HepG2 (cell line): ENCODE data around the gene GADD45A. TPM values are rescaled to one million over a fixed set of nuclear protein-coding genes. Genes with fewer than 3 reads are reported as not detected.

ENCODE experiments used
- CHCHD3 ChIP-seq: sonication (generic); formaldehyde crosslinking; IDR thresholded peaks from 2 replicates; pipeline ENCODE4 v1.8.0; 2022; ENCODE audit warnings: mild to moderate bottlenecking, missing genetic modification reagents, moderate library complexity
- DZIP1 ChIP-seq: sonication (generic); formaldehyde crosslinking; IDR thresholded peaks from 2 replicates; pipeline ENCODE4 v1.5.0; 2020; ENCODE audit warnings: mild to moderate bottlenecking, missing genetic modification reagents
- ESRRA ChIP-seq: sonication (generic); formaldehyde crosslinking; IDR thresholded peaks from 2 replicates; pipeline ENCODE4 v1.5.1; 2020; ENCODE audit warnings: mild to moderate bottlenecking, low read depth, missing genetic modification reagents
- FOXM1 ChIP-seq: sonication (generic); formaldehyde crosslinking; IDR thresholded peaks from 2 replicates; pipeline ENCODE4 v1.5.0; 2020; ENCODE audit warnings: missing genetic modification reagents
- IRF2 ChIP-seq: IDR thresholded peaks from 2 replicates; pipeline ENCODE4 v1.6.1; 2018; ENCODE audit warnings: missing genetic modification reagents, missing compliant biosample characterization
- JUN ChIP-seq: sonication (generic); formaldehyde crosslinking; IDR thresholded peaks from 2 replicates; pipeline ENCODE4 v1.4.0; 2020; ENCODE audit warnings: mild to moderate bottlenecking, missing genetic modification reagents
- KDM3A ChIP-seq: IDR thresholded peaks from 2 replicates; pipeline ENCODE4 v1.6.1; 2018; ENCODE audit warnings: low read depth, missing compliant biosample characterization
- PAX8 ChIP-seq: sonication (generic); formaldehyde crosslinking; IDR thresholded peaks from 2 replicates; pipeline ENCODE4 v1.8.0; 2022; ENCODE audit warnings: mild to moderate bottlenecking, missing genetic modification reagents, borderline replicate concordance
- RBM22 ChIP-seq: fragments of 200-400 bp; formaldehyde crosslinking; optimal IDR thresholded peaks from 2 replicates; pipeline ENCODE3; 2017; ENCODE audit warnings: mild to moderate bottlenecking, low read length, moderate library complexity
- STAT5B ChIP-seq: sonication (generic); formaldehyde crosslinking; IDR thresholded peaks from 2 replicates; pipeline ENCODE4 v1.4.0; 2020; ENCODE audit warnings: missing genetic modification reagents
- TSC22D2 ChIP-seq: sonication (generic); formaldehyde crosslinking; IDR thresholded peaks from 2 replicates; pipeline ENCODE4 v1.5.1; 2020; ENCODE audit warnings: missing genetic modification reagents, mild to moderate bottlenecking, borderline replicate concordance
- ZFP36 ChIP-seq: fragments of 150-350 bp; IDR thresholded peaks from 2 replicates; pipeline ENCODE4 v1.6.1; 2018; ENCODE audit warnings: borderline replicate concordance, low read length, low read depth; ENCODE audit not compliant: partially characterized antibody
- ZFP82 ChIP-seq: sonication (generic); formaldehyde crosslinking; IDR thresholded peaks from 2 replicates; pipeline ENCODE4 v1.5.1; 2020; ENCODE audit warnings: mild to moderate bottlenecking, missing genetic modification reagents, borderline replicate concordance
- ZKSCAN8 ChIP-seq: IDR thresholded peaks from 2 replicates; pipeline ENCODE4 v1.6.1; 2016; ENCODE audit warnings: borderline replicate concordance, missing genetic modification reagents, missing compliant biosample characterization
- ZNF10 ChIP-seq: sonication (generic); formaldehyde crosslinking; IDR thresholded peaks from 2 replicates; pipeline ENCODE4 v1.4.0; 2020; ENCODE audit warnings: mild to moderate bottlenecking, low read depth, missing genetic modification reagents, borderline replicate concordance
- ZNF136 ChIP-seq: sonication (generic); formaldehyde crosslinking; IDR thresholded peaks from 2 replicates; pipeline ENCODE4 v1.8.1; 2022; ENCODE audit warnings: low read depth, mild to moderate bottlenecking, moderate library complexity, missing genetic modification reagents
- ZNF160 ChIP-seq: sonication (generic); formaldehyde crosslinking; IDR thresholded peaks from 2 replicates; pipeline ENCODE4 v1.8.0; 2022; ENCODE audit warnings: mild to moderate bottlenecking, inconsistent platforms, missing genetic modification reagents
- ZNF431 ChIP-seq: sonication (generic); formaldehyde crosslinking; IDR thresholded peaks from 2 replicates; pipeline ENCODE4 v1.9.0; 2022; ENCODE audit warnings: missing genetic modification reagents, low read depth, mild to moderate bottlenecking, borderline replicate concordance
- ZNF510 ChIP-seq: sonication (generic); formaldehyde crosslinking; IDR thresholded peaks from 2 replicates; pipeline ENCODE4 v1.4.0; 2020; ENCODE audit warnings: low read depth, mild to moderate bottlenecking, missing genetic modification reagents
- ZNF724P ChIP-seq: sonication (generic); formaldehyde crosslinking; IDR thresholded peaks from 2 replicates; pipeline ENCODE4 v1.8.0; 2022; ENCODE audit warnings: missing genetic modification reagents, borderline replicate concordance
- ZNF800 ChIP-seq: sonication (generic); formaldehyde crosslinking; IDR thresholded peaks from 2 replicates; pipeline ENCODE4 v1.4.0; 2020; ENCODE audit warnings: missing genetic modification reagents
- polyA plus RNA-seq, 8 experiments: library from polyadenylated mRNA; depleted of rRNA in 3 of 8; stranded (reverse) in 7 of 8; unstranded in 1 of 8; fragments of >200 nt; fragmentation: Illumina TruSeq in 4 of 8; extraction: Trizol in 4 of 8; gene quantifications; 2 replicates each; pipeline versions ENCODE4 v1.2.1 to v1.2.3, GENCODE V29; 2011 to 2016; ENCODE audit warnings: low read depth in 4 of 8, missing spikeins in 1 of 8, mixed read lengths in 1 of 8; ENCODE audit not compliant: insufficient read depth in 1 of 8
- total RNA-seq, 5 experiments: library from RNA; depleted of rRNA; stranded (reverse); fragments of >200 nt; fragmentation: Illumina TruSeq; extraction: Trizol; gene quantifications; 2 replicates each; pipeline ENCODE4 v1.2.3, GENCODE V29; 2016; ENCODE audit warnings: low read depth in 1 of 5

GADD45A gene
- total and polyA plus RNA-seq, 2 of the 13 experiments (the other 11 are each of a cell fraction or from before 2014, with no cell fraction given) = 33.2 to 46.2 TPM

DNA sequence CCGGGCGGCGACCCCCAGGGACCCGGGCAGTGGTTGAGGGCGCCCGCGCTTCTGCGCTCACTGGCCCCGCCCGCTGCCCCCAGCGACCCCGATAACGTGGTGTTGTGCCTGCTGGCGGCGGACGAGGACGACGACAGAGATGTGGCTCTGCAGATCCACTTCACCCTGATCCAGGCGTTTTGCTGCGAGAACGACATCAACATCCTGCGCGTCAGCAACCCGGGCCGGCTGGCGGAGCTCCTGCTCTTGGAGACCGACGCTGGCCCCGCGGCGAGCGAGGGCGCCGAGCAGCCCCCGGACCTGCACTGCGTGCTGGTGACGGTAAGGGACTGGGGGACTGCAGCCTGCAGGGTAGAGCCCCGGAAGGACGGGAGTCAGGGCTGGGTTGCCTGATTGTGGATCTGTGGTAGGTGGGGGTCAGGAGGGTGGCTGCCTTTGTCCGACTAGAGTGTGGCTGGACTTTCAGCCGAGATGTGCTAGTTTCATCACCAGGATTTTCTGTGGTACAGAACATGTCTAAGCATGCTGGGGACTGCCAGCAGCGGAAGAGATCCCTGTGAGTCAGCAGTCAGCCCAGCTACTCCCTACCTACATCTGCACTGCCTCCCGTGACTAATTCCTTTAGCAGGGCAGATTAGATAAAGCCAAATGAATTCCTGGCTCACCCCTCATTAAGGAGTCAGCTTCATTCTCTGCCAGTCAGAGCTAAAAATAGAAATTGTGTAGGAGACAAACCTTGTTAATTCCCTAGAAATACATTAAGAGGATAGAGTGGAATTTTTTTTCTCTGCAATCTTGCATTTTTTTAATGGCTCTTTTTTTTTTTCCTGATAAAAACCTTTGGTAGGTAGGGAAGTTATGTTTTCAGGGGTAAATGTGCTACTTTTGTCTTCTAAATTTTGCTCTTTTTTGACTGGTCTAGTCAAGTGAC, 1.5 kb downstream of the GADD45A start (continued):
- TF ChIP-seq ZNF431 = no peak
- TF ChIP-seq ZNF160 = peak; percentile 24; the same call in 1 of the 2 replicates
- no peak for TF ChIP-seq ZFP82 (CRISPR knock-in tag)
- TF ChIP-seq IRF2 = no peak
- no peak for TF ChIP-seq ESRRA
- TF ChIP-seq KDM3A (CRISPR knock-in tag) = 0 out of 2 replicates have a peak, but pooled peaks have one; percentile 64
- TF ChIP-seq ZNF724P (CRISPR knock-in tag) = no peak
- no peak for TF ChIP-seq TSC22D2
- TF ChIP-seq ZNF136 (CRISPR knock-in tag) = no peak
- TF ChIP-seq ZNF10 (CRISPR knock-in tag) = no peak
- no peak for TF ChIP-seq CHCHD3 (CRISPR knock-in tag)
- TF ChIP-seq STAT5B (CRISPR knock-in tag) = no peak
- no peak for TF ChIP-seq ZNF510 (CRISPR knock-in tag)
- TF ChIP-seq FOXM1 (CRISPR knock-in tag) = no peak
- TF ChIP-seq RBM22 = no peak
- TF ChIP-seq DZIP1 (CRISPR knock-in tag) = no peak
- TF ChIP-seq ZKSCAN8 (CRISPR knock-in tag) = peak; percentile 44
- TF ChIP-seq ZFP36 = no peak
- no peak for TF ChIP-seq ZNF800 (CRISPR knock-in tag)
- no peak for TF ChIP-seq JUN
- TF ChIP-seq PAX8 (CRISPR knock-in tag) = no peak
